K562 (cell line): ENCODE measurements around the gene GPHA2. TPM values are rescaled to one million over a fixed set of nuclear protein-coding genes. Genes with fewer than 3 reads are reported as not detected.
A peak's percentile ranks its signal among the peaks of the same experiment; 100 is the strongest.

ENCODE experiments used
- BRF1 ChIP-seq: IDR thresholded peaks from 3 replicates; pipeline ENCODE4 v1.6.1; 2011; ENCODE audit warnings: borderline replicate concordance, mild to moderate bottlenecking; ENCODE audit not compliant: insufficient read length; ENCODE audit errors: extremely low read depth
- CBX1 ChIP-seq: sonication (generic); IDR thresholded peaks from 2 replicates; pipeline ENCODE4 v1.6.1; 2016; ENCODE audit warnings: antibody characterized with exemption, low read depth, mild to moderate bottlenecking
- CBX3 ChIP-seq, 2 experiments: IDR thresholded peaks; 1 replicate in 1 of 2; 2 replicates in 1 of 2; pipeline ENCODE4 v1.6.1; 2012; ENCODE audit warnings: inconsistent platforms in 2 of 2, low read length in 2 of 2, borderline replicate concordance in 1 of 2, control low read depth in 1 of 2
- E2F6 ChIP-seq, 2 experiments: IDR thresholded peaks; 2 replicates each; pipeline ENCODE4 v1.6.1; 2011; ENCODE audit warnings: borderline replicate concordance in 1 of 2, control low read depth in 1 of 2, low read depth in 1 of 2, low read length in 1 of 2, mild to moderate bottlenecking in 1 of 2, mixed read lengths in 1 of 2, moderate library complexity in 1 of 2; ENCODE audit not compliant: insufficient read depth in 1 of 2, insufficient read length in 1 of 2, poor library complexity in 1 of 2, severe bottlenecking in 1 of 2; ENCODE audit errors: extremely low read depth in 1 of 2
- FOXA3 ChIP-seq, 2 experiments: fragments of 450-650 bp in 1 of 2; sonication (generic) in 1 of 2; formaldehyde crosslinking; IDR thresholded peaks in 1 of 2; conservative IDR thresholded peaks in 1 of 2; 2 replicates each; pipeline versions ENCODE4 v1.4.0 to v1.8.0; 2020 to 2022; ENCODE audit warnings: mild to moderate bottlenecking in 2 of 2, missing genetic modification reagents in 1 of 2
- HMBOX1 ChIP-seq: sonication (generic); IDR thresholded peaks from 2 replicates; pipeline ENCODE4 v1.6.1; 2016
- KLF13 ChIP-seq: fragments of 450-650 bp; IDR thresholded peaks from 2 replicates; pipeline ENCODE4 v1.6.1; 2016; ENCODE audit warnings: missing genetic modification characterization, low read depth, mild to moderate bottlenecking, missing compliant biosample characterization, moderate library complexity, borderline replicate concordance
- MAZ ChIP-seq, 2 experiments: fragments of 450-650 bp in 1 of 2; sonication (generic) in 1 of 2; formaldehyde crosslinking; IDR thresholded peaks in 1 of 2; conservative IDR thresholded peaks in 1 of 2; 2 replicates each; pipeline versions ENCODE4 v1.4.0 to v1.5.0; 2020; ENCODE audit warnings: mild to moderate bottlenecking in 1 of 2, missing genetic modification reagents in 1 of 2
- MBD1 ChIP-seq: fragments of 250-450 bp; sonication (Bioruptor Pico); IDR thresholded peaks from 2 replicates; pipeline ENCODE4 v1.8.0; 2022; ENCODE audit warnings: inconsistent platforms
- MCM7 ChIP-seq, 2 experiments: fragments of 450-650 bp; IDR thresholded peaks; 2 replicates each; pipeline ENCODE4 v1.6.1; 2016 to 2018
- PHF8 ChIP-seq: fragments of 200-600 bp; sonication (generic); IDR thresholded peaks from 2 replicates; pipeline ENCODE4 v1.6.1; 2012; ENCODE audit warnings: mixed run types, mild to moderate bottlenecking, inconsistent platforms, low read length, moderate library complexity, borderline replicate concordance
- POLR2G ChIP-seq: fragments of 200-400 bp; formaldehyde crosslinking; IDR thresholded peaks from 2 replicates; pipeline ENCODE4 v1.6.1; 2017; ENCODE audit warnings: low read depth, mild to moderate bottlenecking, antibody characterized with exemption, low read length, moderate library complexity
- RB1 ChIP-seq: fragments of 450-650 bp; IDR thresholded peaks from 2 replicates; pipeline ENCODE4 v1.6.1; 2017; ENCODE audit warnings: low read depth, mild to moderate bottlenecking
- RBFOX2 ChIP-seq: fragments of 200-400 bp; formaldehyde crosslinking; IDR thresholded peaks from 2 replicates; pipeline ENCODE4 v1.6.1; 2017; ENCODE audit warnings: low read depth, mild to moderate bottlenecking, low read length, moderate library complexity
- RNF2 ChIP-seq: sonication (generic); IDR thresholded peaks from 2 replicates; pipeline ENCODE4 v1.6.1; 2016
- U2AF2 ChIP-seq: fragments of 200-400 bp; formaldehyde crosslinking; optimal IDR thresholded peaks from 2 replicates; pipeline ENCODE3; 2017; ENCODE audit warnings: low read depth, mild to moderate bottlenecking, low read length
- USF1 ChIP-seq: sonication (generic); formaldehyde crosslinking; IDR thresholded peaks from 2 replicates; pipeline ENCODE4 v1.9.0; 2022; ENCODE audit warnings: mild to moderate bottlenecking, missing genetic modification reagents
- WHSC1 ChIP-seq: IDR thresholded peaks from one replicate; pipeline ENCODE4 v1.6.1; 2012; ENCODE audit warnings: low read length, control low read depth, inconsistent platforms
- ZBTB7A ChIP-seq: IDR thresholded peaks from 2 replicates; pipeline ENCODE4 v1.6.1; 2011; ENCODE audit warnings: low read depth, mild to moderate bottlenecking, low read length, moderate library complexity, borderline replicate concordance; ENCODE audit not compliant: control insufficient read depth
- ZNF511 ChIP-seq: sonication (generic); formaldehyde crosslinking; IDR thresholded peaks from 2 replicates; pipeline ENCODE4 v1.8.0; 2022; ENCODE audit warnings: mild to moderate bottlenecking, missing genetic modification reagents
- ZZZ3 ChIP-seq: fragments of 450-650 bp; IDR thresholded peaks from 2 replicates; pipeline ENCODE4 v1.6.1; 2016; ENCODE audit warnings: antibody characterized with exemption, mild to moderate bottlenecking, moderate library complexity
- polyA plus RNA-seq, 8 experiments: library from polyadenylated mRNA; depleted of rRNA in 4 of 8; stranded (reverse) in 5 of 8; unstranded in 3 of 8; fragments of >200 nt; fragmentation: Nextera tagmentation in 2 of 8; fragmentation: Illumina TruSeq in 1 of 8; extraction: Ambion mirVana in 2 of 8; extraction: Trizol in 1 of 8; gene quantifications; 2 replicates each; pipeline versions ENCODE4 v1.2.1 to v1.2.3, GENCODE V29; 2011 to 2014; ENCODE audit warnings: inconsistent platforms in 1 of 8, missing spikeins in 1 of 8
- total RNA-seq, 7 experiments: library from RNA; depleted of rRNA in 6 of 7; stranded (reverse); fragments of >200 nt in 6 of 7; fragmentation: Illumina TruSeq in 2 of 7; extraction: Trizol in 2 of 7; gene quantifications; 2 replicates each; pipeline versions ENCODE4 v1.2.1 to v1.2.3, GENCODE V29; 2011 to 2021; ENCODE audit warnings: low replicate concordance in 1 of 7

GPHA2 gene
- total and polyA plus RNA-seq, 9 of the 15 experiments (the other 6 are each of a cell fraction or from before 2014, with no cell fraction given), result 0.17 to 0.22 TPM; not detected in 7

DNA sequence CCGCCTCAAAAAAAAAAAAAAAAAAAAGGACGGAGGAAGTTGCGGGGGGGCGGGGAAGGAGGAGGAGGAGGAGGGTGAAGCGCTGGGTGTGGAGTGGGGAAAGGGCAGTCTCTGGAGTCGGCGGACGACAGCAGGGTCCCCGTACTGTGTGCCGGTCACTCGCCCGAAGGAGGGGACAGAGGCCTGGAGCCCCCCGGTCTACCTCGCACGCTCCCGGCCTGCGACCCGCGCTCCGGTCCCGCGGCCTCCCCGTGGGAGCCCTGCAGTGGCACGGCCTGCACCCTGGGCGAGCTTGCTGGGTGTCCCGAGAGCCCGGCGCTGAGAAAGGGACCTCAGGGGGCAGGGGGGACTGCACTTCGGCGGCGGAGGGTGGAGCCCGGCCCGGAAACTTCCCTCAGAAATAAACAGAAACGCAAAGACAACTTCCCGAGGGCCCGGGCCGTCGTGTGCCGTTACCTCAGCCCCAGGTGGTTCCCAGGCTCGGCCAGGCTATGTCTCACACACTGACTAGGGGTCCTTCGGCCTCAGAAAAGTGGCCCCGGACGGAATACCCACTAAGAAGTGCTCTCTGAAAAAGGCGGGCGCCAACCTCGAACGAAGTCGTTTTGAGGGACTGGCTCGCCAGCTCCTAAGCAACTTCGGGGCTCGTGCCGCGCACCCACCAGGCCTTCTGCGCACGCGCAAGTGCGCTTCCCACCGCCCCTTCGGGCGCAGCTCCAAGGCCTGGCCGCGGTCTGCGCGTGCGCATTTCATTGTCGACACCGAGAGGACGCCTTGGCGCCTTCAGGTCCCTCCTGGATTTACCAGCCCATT lies 35.9 kb upstream of the GPHA2 start, which contains the start of gene MAJIN (continued):
- TF ChIP-seq MAZ (CRISPR knock-in tag; conservative IDR thresholded peaks at IDR 0.05 in 1 of 2, IDR thresholded peaks at IDR 0.05 in 1 of 2) (no peak), U2AF2 (no peak), MBD1 (CRISPR knock-in tag) (no peak), KLF13 (tag) (no peak), USF1 (peak; percentile 66), ZZZ3 (no peak), POLR2G (peak; percentile 70), ZNF511 (CRISPR knock-in tag) (peak; percentile 78; the same call in 1 of the 2 replicates), PHF8 (peak; percentile 34; the same call in 1 of the 2 replicates), HMBOX1 (no peak), E2F6 (IDR thresholded peaks at IDR 0.05; ENCODE audit: borderline replicate concordance in 1 of 2, extremely low read depth in 1 of 2, insufficient read depth in 1 of 2, insufficient read length in 1 of 2, low read depth in 1 of 2, low read length in 1 of 2, poor library complexity in 1 of 2, severe bottlenecking in 1 of 2) (peak; percentile 98 to 99), WHSC1 (no peak), BRF1 (no peak), FOXA3 (CRISPR knock-in tag; conservative IDR thresholded peaks at IDR 0.05 in 1 of 2, IDR thresholded peaks at IDR 0.05 in 1 of 2) (0 out of 4 replicates have a peak, but pooled peaks of 1 of the 2 experiments have one; percentile 54), ZBTB7A (0 out of 2 replicates have a peak, but pooled peaks have one; percentile 18), CBX3 (IDR thresholded peaks at IDR 0.05; ENCODE audit: borderline replicate concordance in 1 of 2, low read length in 2 of 2) (peak in 1 of 2 experiments; percentile 75; a peak in 1 of 3 replicates), RNF2 (peak; percentile 70; the same call in 1 of the 2 replicates), CBX1 (no peak), RB1 (0 out of 2 replicates have a peak, but pooled peaks have one; percentile 8), MCM7 (IDR thresholded peaks at IDR 0.05) (no peak), RBFOX2 (peak; percentile 76)
